Astrocyte (in vitro differentiated cells and primary cell): ENCODE results near the gene S100A11.

Experiments used
- CTCF ChIP-seq: IDR thresholded peaks from 2 replicates; pipeline ENCODE4 v1.5.1; 2011; ENCODE audit warnings: low read depth, mild to moderate bottlenecking, inconsistent platforms, low read length, moderate library complexity; ENCODE audit not compliant: insufficient read depth
- EZH2 ChIP-seq: IDR thresholded peaks from 2 replicates; pipeline ENCODE4 v1.6.1; 2012; ENCODE audit warnings: mild to moderate bottlenecking, low read length, inconsistent platforms; ENCODE audit not compliant: insufficient read depth

- TF ChIP-seq CTCF, result no peak
- TF ChIP-seq EZH2, result no peak
Observed at GRCh38 chr1:152022474-152022873, 14.3 kb downstream of the S100A11 start.
